Sigmoid colon (tissue), 4 donors: ENCODE results near the gene EEIG1.

ENCODE experiments used
- CTCF ChIP-seq, 4 experiments: fragments of 450-650 bp in 3 of 4; fragments of 200-600 bp in 1 of 4; IDR thresholded peaks; one replicate each; pipeline ENCODE4 v1.5.1; 2016 to 2019; ENCODE audit warnings: antibody characterized with exemption in 4 of 4, mild to moderate bottlenecking in 3 of 4, moderate library complexity in 2 of 4
- POLR2AphosphoS5 ChIP-seq, 4 donors: sonication (generic); formaldehyde crosslinking; IDR thresholded peaks; one replicate each; pipeline ENCODE4 v1.6.1; 2017; ENCODE audit warnings: antibody characterized with exemption in 4 of 4

- TF ChIP-seq CTCF (IDR thresholded peaks at IDR 0.05) (no peak), POLR2AphosphoS5 (IDR thresholded peaks at IDR 0.05) (no peak)
These were observed 9.8 kb upstream of the EEIG1 start for GRCh38 chr9:127990554-127990953.
